HepG2 (cell line): Measurements from ENCODE around the gene TK2. TPM values are rescaled to one million over a fixed set of nuclear protein-coding genes. Genes with fewer than 3 reads are reported as not detected.

Experiments used
- JDP2 ChIP-seq: sonication (generic); formaldehyde crosslinking; IDR thresholded peaks from 2 replicates; pipeline ENCODE4 v1.8.1; 2022; ENCODE audit warnings: missing genetic modification reagents, borderline replicate concordance
- MAZ ChIP-seq, 2 experiments: sonication (generic) in 1 of 2; formaldehyde crosslinking in 1 of 2; IDR thresholded peaks; 2 replicates each; pipeline versions ENCODE4 v1.5.0 to v1.6.1; 2012 to 2020; ENCODE audit warnings: low read depth in 2 of 2, mild to moderate bottlenecking in 2 of 2, borderline replicate concordance in 1 of 2, improper control_type of control experiment in 1 of 2, low read length in 1 of 2, missing genetic modification reagents in 1 of 2, moderate library complexity in 1 of 2
- NFIC ChIP-seq: IDR thresholded peaks from 2 replicates; pipeline ENCODE4 v1.6.1; 2012; ENCODE audit warnings: mild to moderate bottlenecking, low read length, inconsistent platforms
- NR2F6 ChIP-seq, 2 experiments: IDR thresholded peaks; 2 replicates each; pipeline ENCODE4 v1.6.1; 2016; ENCODE audit warnings: antibody characterized with exemption in 1 of 2, mild to moderate bottlenecking in 1 of 2
- NR3C1 ChIP-seq: sonication (generic); formaldehyde crosslinking; IDR thresholded peaks from 2 replicates; pipeline ENCODE4 v1.4.0; 2020; ENCODE audit warnings: missing genetic modification reagents
- SCMH1 ChIP-seq: sonication (generic); formaldehyde crosslinking; IDR thresholded peaks from 2 replicates; pipeline ENCODE4 v1.9.0; 2021; ENCODE audit warnings: missing genetic modification reagents, mild to moderate bottlenecking, borderline replicate concordance
- TCF7L2 ChIP-seq: IDR thresholded peaks from 2 replicates; pipeline ENCODE4 v1.6.1; 2011; ENCODE audit warnings: mild to moderate bottlenecking, low read depth, low read length, moderate library complexity
- ZNF33B ChIP-seq: sonication (generic); formaldehyde crosslinking; IDR thresholded peaks from 2 replicates; pipeline ENCODE4 v1.5.1; 2020; ENCODE audit warnings: mild to moderate bottlenecking, missing genetic modification reagents
- ZNF564 ChIP-seq: sonication (generic); formaldehyde crosslinking; IDR thresholded peaks from 2 replicates; pipeline ENCODE4 v1.8.1; 2023; ENCODE audit warnings: mild to moderate bottlenecking, missing genetic modification reagents
- ZNF7 ChIP-seq: IDR thresholded peaks from 2 replicates; pipeline ENCODE4 v1.6.1; 2016; ENCODE audit warnings: missing biosample characterization, missing genetic modification reagents
- polyA plus RNA-seq, 8 experiments: library from polyadenylated mRNA; depleted of rRNA in 3 of 8; stranded (reverse) in 7 of 8; unstranded in 1 of 8; fragments of >200 nt; fragmentation: Illumina TruSeq in 4 of 8; extraction: Trizol in 4 of 8; gene quantifications; 2 replicates each; pipeline versions ENCODE4 v1.2.1 to v1.2.3, GENCODE V29; 2011 to 2016; ENCODE audit warnings: low read depth in 4 of 8, missing spikeins in 1 of 8, mixed read lengths in 1 of 8; ENCODE audit not compliant: insufficient read depth in 1 of 8
- total RNA-seq, 5 experiments: library from RNA; depleted of rRNA; stranded (reverse); fragments of >200 nt; fragmentation: Illumina TruSeq; extraction: Trizol; gene quantifications; 2 replicates each; pipeline ENCODE4 v1.2.3, GENCODE V29; 2016; ENCODE audit warnings: low read depth in 1 of 5
- TF ChIP-seq, protein P1 (sequence below): sonication (generic); formaldehyde crosslinking; IDR thresholded peaks from 2 replicates; pipeline ENCODE4 v1.4.0; 2020; ENCODE audit warnings: mild to moderate bottlenecking, missing genetic modification reagents
- TF ChIP-seq, protein P2 (sequence below): sonication (generic); formaldehyde crosslinking; IDR thresholded peaks from 2 replicates; pipeline ENCODE4 v1.8.0; 2022; ENCODE audit warnings: low read depth, missing genetic modification reagents
- TF ChIP-seq, protein P3 (sequence below): sonication (generic); formaldehyde crosslinking; IDR thresholded peaks from 2 replicates; pipeline ENCODE4 v1.8.1; 2023; ENCODE audit warnings: mild to moderate bottlenecking, inconsistent platforms, moderate library complexity, missing genetic modification reagents, borderline replicate concordance
- TF ChIP-seq, protein P4 (sequence below): sonication (generic); formaldehyde crosslinking; IDR thresholded peaks from 2 replicates; pipeline ENCODE4 v1.4.0; 2020; ENCODE audit warnings: mild to moderate bottlenecking, missing genetic modification reagents
- TF ChIP-seq, protein P5 (sequence below): sonication (generic); formaldehyde crosslinking; IDR thresholded peaks from 2 replicates; pipeline ENCODE4 v1.4.0; 2020; ENCODE audit warnings: missing genetic modification reagents

The TK2 gene
- total and polyA plus RNA-seq, 2 of the 13 experiments (the other 11 are each of a cell fraction or from before 2014, with no cell fraction given): 18.7 to 21.0 TPM

DNA sequence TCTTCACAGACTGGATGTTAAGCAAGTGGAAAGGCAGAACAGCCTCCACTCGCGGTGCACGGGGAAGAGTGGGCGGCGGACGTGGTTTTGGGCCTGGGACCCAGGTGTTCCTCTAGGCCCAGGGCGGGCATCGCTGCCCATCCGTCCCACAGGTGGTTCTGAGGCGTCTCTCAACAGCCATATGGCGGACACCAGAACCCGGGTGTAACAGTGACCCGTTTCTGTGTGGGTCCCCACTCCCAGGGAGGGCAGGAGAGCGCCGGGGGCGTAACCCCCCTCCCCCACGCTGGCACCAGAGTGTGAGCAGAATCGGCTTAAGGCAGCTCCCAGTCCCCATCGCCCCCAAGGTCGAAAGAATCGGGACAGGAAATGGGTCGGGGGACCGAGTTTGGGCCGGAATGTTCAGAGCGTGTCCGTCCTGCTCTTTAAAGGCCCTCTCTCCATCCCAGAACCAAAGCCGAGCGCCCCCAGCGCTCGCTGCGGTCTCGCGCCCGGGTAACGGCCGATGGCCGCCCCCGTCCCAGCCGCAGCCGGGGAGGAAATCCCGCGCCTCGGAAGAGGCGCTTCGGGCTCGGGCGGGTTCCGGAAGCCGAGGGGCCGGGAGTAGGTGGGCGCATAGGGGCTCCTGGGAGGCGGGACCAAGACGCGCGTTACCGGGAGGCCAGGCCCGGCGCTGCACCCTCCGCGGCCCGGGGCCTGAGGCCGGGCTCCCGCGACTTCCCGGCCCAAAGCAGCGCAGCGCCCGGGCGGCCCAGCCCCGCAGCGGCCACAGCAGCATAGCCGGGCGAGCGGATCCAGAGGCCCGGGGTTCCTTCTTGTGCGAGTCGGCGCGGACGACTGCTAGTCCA is at the start of gene TK2 (continued):
- TF ChIP-seq, protein P1, sequence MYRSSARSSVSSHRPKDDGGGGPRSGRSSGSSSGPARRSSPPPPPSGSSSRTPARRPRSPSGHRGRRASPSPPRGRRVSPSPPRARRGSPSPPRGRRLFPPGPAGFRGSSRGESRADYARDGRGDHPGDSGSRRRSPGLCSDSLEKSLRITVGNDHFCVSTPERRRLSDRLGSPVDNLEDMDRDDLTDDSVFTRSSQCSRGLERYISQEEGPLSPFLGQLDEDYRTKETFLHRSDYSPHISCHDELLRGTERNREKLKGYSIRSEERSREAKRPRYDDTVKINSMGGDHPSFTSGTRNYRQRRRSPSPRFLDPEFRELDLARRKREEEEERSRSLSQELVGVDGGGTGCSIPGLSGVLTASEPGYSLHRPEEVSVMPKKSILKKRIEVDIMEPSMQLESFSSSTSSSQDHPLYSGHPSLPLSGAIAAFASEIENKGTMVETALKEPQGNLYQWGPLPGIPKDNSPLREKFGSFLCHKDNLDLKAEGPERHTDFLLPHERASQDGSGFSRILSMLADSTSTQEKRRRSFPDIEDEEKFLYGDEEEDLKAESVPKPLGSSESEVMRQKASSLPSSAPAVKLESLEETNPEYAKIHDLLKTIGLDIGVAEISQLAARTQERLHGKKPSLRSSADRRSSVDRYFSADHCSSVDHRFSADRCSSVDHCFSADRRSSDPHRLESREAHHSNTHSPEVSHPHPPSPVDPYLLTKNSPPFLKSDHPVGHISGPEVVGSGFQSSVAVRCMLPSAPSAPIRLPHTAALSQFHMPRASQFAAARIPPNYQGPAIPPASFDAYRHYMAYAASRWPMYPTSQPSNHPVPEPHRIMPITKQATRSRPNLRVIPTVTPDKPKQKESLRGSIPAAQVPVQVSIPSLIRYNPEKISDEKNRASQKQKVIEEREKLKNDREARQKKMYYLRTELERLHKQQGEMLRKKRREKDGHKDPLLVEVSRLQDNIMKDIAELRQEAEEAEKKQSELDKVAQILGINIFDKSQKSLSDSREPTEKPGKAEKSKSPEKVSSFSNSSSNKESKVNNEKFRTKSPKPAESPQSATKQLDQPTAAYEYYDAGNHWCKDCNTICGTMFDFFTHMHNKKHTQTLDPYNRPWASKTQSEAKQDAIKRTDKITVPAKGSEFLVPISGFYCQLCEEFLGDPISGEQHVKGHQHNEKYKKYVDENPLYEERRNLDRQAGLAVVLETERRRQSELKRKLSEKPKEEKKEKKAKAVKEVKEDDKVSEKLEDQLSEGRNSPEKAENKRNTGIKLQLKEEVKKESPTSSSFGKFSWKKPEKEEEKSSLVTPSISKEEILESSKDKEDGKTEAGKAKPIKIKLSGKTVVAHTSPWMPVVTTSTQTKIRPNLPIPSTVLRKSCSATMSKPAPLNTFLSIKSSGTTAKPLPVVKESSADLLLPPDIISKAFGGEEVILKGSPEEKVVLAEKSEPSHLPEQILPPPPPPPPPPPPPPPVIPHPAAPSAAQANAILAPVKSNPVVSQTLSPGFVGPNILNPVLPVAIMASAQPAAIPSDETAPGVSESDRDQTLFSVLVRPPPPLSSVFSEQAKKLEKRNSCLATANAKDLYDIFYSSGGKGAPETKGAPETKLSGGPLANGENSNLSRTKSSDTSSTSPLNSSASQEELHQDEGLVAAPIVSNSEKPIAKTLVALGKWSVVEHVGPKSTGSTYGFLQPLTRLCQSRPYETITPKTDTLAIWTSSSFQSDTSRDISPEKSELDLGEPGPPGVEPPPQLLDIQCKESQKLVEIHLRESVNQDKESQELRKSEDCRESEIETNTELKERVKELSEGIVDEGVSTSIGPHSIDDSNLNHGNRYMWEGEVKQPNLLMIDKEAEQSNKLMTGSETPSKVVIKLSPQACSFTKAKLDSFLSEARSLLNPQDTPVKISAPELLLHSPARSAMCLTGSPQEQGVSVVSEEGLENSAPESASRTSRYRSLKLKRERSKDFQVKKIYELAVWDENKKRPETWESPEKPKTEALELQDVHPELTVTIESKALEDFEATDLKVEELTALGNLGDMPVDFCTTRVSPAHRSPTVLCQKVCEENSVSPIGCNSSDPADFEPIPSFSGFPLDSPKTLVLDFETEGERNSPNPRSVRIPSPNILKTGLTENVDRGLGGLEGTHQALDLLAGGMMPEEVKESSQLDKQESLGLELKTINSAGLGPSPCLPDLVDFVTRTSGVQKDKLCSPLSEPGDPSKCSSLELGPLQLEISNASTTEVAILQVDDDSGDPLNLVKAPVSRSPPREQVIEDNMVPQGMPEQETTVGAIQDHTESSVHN: no peak
- TF ChIP-seq, protein P2, sequence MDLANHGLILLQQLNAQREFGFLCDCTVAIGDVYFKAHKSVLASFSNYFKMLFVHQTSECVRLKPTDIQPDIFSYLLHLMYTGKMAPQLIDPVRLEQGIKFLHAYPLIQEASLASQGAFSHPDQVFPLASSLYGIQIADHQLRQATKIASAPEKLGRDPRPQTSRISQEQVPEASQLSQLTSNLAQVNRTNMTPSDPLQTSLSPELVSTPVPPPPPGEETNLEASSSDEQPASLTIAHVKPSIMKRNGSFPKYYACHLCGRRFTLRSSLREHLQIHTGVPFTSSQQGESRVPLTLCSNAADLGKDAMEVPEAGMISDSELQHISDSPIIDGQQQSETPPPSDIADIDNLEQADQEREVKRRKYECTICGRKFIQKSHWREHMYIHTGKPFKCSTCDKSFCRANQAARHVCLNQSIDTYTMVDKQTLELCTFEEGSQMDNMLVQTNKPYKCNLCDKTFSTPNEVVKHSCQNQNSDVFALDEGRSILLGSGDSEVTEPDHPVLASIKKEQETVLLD: peak; percentile 79; the same call in 1 of the 2 replicates
- peak; percentile 36; the same call in 1 of the 2 replicates for TF ChIP-seq MAZ (IDR thresholded peaks at IDR 0.05; ENCODE audit: borderline replicate concordance, low read depth, low read length)
- TF ChIP-seq MAZ (CRISPR knock-in tag; IDR thresholded peaks at IDR 0.05; ENCODE audit: low read depth): peak; percentile 64; the same call in 1 of the 2 replicates
- peak; percentile 68; the same call in 1 of the 2 replicates for TF ChIP-seq ZNF564 (CRISPR knock-in tag)
- TF ChIP-seq ZNF33B (CRISPR knock-in tag): peak; percentile 65
- TF ChIP-seq TCF7L2: no peak
- TF ChIP-seq JDP2 (CRISPR knock-in tag): no peak; the same call in 1 of the 2 replicates
- TF ChIP-seq SCMH1 (CRISPR knock-in tag): no peak
- TF ChIP-seq ZNF7 (CRISPR knock-in tag): no peak
- TF ChIP-seq, protein P3, sequence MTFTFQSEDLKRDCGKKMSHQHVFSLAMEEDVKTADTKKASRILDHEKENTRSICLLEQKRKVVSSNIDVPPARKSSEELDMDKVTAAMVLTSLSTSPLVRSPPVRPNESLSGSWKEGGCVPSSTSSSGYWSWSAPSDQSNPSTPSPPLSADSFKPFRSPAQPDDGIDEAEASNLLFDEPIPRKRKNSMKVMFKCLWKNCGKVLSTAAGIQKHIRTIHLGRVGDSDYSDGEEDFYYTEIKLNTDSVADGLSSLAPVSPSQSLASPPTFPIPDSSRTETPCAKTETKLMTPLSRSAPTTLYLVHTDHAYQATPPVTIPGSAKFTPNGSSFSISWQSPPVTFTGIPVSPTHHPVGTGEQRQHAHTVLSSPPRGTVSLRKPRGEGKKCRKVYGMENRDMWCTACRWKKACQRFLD: no peak
- TF ChIP-seq NR2F6 (IDR thresholded peaks at IDR 0.05): no peak
- TF ChIP-seq NR2F6 (CRISPR knock-in tag; IDR thresholded peaks at IDR 0.05): no peak
- no peak for TF ChIP-seq NFIC
- TF ChIP-seq NR3C1: no peak
- TF ChIP-seq, protein P4, sequence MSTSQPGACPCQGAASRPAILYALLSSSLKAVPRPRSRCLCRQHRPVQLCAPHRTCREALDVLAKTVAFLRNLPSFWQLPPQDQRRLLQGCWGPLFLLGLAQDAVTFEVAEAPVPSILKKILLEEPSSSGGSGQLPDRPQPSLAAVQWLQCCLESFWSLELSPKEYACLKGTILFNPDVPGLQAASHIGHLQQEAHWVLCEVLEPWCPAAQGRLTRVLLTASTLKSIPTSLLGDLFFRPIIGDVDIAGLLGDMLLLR (CRISPR knock-in tag): no peak
- TF ChIP-seq, protein P5, sequence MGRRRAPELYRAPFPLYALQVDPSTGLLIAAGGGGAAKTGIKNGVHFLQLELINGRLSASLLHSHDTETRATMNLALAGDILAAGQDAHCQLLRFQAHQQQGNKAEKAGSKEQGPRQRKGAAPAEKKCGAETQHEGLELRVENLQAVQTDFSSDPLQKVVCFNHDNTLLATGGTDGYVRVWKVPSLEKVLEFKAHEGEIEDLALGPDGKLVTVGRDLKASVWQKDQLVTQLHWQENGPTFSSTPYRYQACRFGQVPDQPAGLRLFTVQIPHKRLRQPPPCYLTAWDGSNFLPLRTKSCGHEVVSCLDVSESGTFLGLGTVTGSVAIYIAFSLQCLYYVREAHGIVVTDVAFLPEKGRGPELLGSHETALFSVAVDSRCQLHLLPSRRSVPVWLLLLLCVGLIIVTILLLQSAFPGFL (CRISPR knock-in tag): no peak
